ENCODE measurements around the gene ARHGEF7. TPM values are rescaled to one million over a fixed set of nuclear protein-coding genes. Genes with fewer than 3 reads are reported as not detected.

Gene ARHGEF7
- polyA plus RNA-seq, 1 donor (not counting 4 experiments of a cell fraction or from before 2014, with no cell fraction given): 25.2 TPM

- TF ChIP-seq EZH2 (IDR thresholded peaks at IDR 0.05; ENCODE audit: low read length): no peak
- TF ChIP-seq, protein P1, sequence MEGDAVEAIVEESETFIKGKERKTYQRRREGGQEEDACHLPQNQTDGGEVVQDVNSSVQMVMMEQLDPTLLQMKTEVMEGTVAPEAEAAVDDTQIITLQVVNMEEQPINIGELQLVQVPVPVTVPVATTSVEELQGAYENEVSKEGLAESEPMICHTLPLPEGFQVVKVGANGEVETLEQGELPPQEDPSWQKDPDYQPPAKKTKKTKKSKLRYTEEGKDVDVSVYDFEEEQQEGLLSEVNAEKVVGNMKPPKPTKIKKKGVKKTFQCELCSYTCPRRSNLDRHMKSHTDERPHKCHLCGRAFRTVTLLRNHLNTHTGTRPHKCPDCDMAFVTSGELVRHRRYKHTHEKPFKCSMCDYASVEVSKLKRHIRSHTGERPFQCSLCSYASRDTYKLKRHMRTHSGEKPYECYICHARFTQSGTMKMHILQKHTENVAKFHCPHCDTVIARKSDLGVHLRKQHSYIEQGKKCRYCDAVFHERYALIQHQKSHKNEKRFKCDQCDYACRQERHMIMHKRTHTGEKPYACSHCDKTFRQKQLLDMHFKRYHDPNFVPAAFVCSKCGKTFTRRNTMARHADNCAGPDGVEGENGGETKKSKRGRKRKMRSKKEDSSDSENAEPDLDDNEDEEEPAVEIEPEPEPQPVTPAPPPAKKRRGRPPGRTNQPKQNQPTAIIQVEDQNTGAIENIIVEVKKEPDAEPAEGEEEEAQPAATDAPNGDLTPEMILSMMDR (optimal IDR thresholded peaks at IDR 0.05 in 1 of 3, IDR thresholded peaks at IDR 0.05 in 1 of 3, conservative IDR thresholded peaks at IDR 0.05 in 1 of 3; ENCODE audit: extremely low read depth in 1 of 3, insufficient read depth in 2 of 3, low read length in 3 of 3): no peak
- Histone ChIP-seq H2AFZ (ENCODE audit: control insufficient read depth, low read length) (no peak overlapping the region), H3K4me3 (ENCODE audit: control insufficient read depth in 2 of 3, extremely low read depth in 1 of 3, insufficient read depth in 2 of 3, low read depth in 1 of 3, low read length in 3 of 3) (no peak overlapping the region), H4K20me1 (ENCODE audit: control insufficient read depth, extremely low read depth, insufficient read depth, low read length) (no peaks in the 10 kb centered on the region), H3K9ac (ENCODE audit: control insufficient read depth, extremely low read depth, insufficient read depth, low read length) (no peak overlapping the region), H3K27me3 (ENCODE audit: control insufficient read depth, extremely low read depth, insufficient read depth, low read length) (peaks cover 9% of the 10 kb centered on the region), H3K36me3 (ENCODE audit: control insufficient read depth in 2 of 2, extremely low read depth in 1 of 2, insufficient read depth in 2 of 2, low read length in 2 of 2) (no peaks in the 10 kb centered on the region), H3K9me3 (ENCODE audit: control insufficient read depth, low read depth, low read length) (no peaks in the 10 kb centered on the region), H3K4me2 (ENCODE audit: control insufficient read depth, extremely low read depth, insufficient read depth, low read depth, low read length) (no peak overlapping the region), H3K79me2 (ENCODE audit: control insufficient read depth, insufficient read depth, low read length) (no peaks in the 10 kb centered on the region), H3K9me1 (ENCODE audit: control insufficient read depth, extremely low read depth, insufficient read depth, low read length) (no peaks in the 10 kb centered on the region), H3K4me1 (ENCODE audit: control insufficient read depth, extremely low read depth, insufficient read depth, low read length) (no peaks in the 10 kb centered on the region), H3K27ac (ENCODE audit: control insufficient read depth, insufficient read depth, low read length) (no peak overlapping the region)
- FAIRE-seq (no peak), DNase-seq (ENCODE audit: low read depth, low spot score) (no peak)
- dilution Hi-C loops (cut with MboI; ENCODE audit: extremely low pct_ligation_motif_present, low sequenced_read_pairs): no loop called here
Observed at GRCh38 chr13:111131611-111132010, 16.5 kb downstream of the ARHGEF7 start.

DNA sequence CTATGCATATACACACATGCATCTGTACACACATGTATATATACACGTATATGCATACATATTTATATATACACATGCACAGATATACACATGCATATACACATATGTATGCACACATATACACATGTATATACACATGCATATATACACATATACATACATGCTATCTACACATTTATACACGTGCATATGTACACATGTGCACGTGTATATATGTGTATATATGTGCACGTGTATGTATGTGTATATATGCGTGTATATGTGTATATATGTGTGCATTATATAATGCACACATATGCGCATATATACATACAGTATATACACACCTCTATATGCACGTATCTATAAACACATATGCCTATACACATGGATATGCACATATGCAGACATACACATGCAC lies 17.8 kb downstream of the ARHGEF7 start:
- Histone ChIP-seq H3K9me1 (ENCODE audit: control insufficient read depth, extremely low read depth, insufficient read depth, low read length) (no peaks in the 10 kb centered on the region), H3K27me3 (ENCODE audit: control insufficient read depth, extremely low read depth, insufficient read depth, low read length) (peaks cover 11% of the 10 kb centered on the region), H2AFZ (ENCODE audit: control insufficient read depth, low read length) (no peak overlapping the region), H3K27ac (ENCODE audit: control insufficient read depth, insufficient read depth, low read length) (no peak overlapping the region), H3K4me3 (ENCODE audit: control insufficient read depth in 2 of 3, extremely low read depth in 1 of 3, insufficient read depth in 2 of 3, low read depth in 1 of 3, low read length in 3 of 3) (no peak overlapping the region), H3K9me3 (ENCODE audit: control insufficient read depth, low read depth, low read length) (no peaks in the 10 kb centered on the region), H3K4me2 (ENCODE audit: control insufficient read depth, extremely low read depth, insufficient read depth, low read depth, low read length) (no peak overlapping the region), H4K20me1 (ENCODE audit: control insufficient read depth, extremely low read depth, insufficient read depth, low read length) (no peaks in the 10 kb centered on the region), H3K36me3 (ENCODE audit: control insufficient read depth in 2 of 2, extremely low read depth in 1 of 2, insufficient read depth in 2 of 2, low read length in 2 of 2) (no peaks in the 10 kb centered on the region), H3K79me2 (ENCODE audit: control insufficient read depth, insufficient read depth, low read length) (no peaks in the 10 kb centered on the region), H3K9ac (ENCODE audit: control insufficient read depth, extremely low read depth, insufficient read depth, low read length) (no peak overlapping the region), H3K4me1 (ENCODE audit: control insufficient read depth, extremely low read depth, insufficient read depth, low read length) (no peaks in the 10 kb centered on the region)
- TF ChIP-seq EZH2 (IDR thresholded peaks at IDR 0.05; ENCODE audit: low read length): no peak
- TF ChIP-seq, protein P1 (optimal IDR thresholded peaks at IDR 0.05 in 1 of 3, IDR thresholded peaks at IDR 0.05 in 1 of 3, conservative IDR thresholded peaks at IDR 0.05 in 1 of 3; ENCODE audit: extremely low read depth in 1 of 3, insufficient read depth in 2 of 3, low read length in 3 of 3): no peak
- dilution Hi-C loops (cut with MboI; ENCODE audit: extremely low pct_ligation_motif_present, low sequenced_read_pairs): no loop called here
- DNase-seq (ENCODE audit: low read depth, low spot score) (no peak), FAIRE-seq (no peak)
